ENCODE data around the gene CADPS. TPM values are rescaled to one million over a fixed set of nuclear protein-coding genes. Genes with fewer than 3 reads are reported as not detected.

Gene CADPS
- total RNA-seq, 1 experiment from 2014 or later, result not detected

DNA sequence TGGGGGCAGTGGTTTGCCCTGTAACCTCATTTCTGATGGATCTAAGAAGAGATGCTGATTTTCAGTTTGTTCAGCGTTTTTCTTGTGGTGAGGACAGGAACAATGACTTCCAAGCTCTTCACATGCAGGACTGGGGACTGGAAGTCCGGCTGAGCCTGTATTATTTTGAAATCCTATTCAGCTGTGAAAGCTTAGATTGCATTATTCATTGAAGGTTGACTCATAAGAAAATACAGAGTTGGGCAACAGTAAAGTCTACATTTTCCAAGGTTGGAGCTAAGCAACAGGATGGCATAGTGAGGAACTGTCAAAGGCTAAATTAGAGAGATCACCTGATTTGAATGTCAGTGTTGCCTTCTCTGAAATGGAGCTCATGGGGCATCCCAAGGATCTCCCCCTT, 270.9 kb downstream of the CADPS start:
- no TSS peak for BruUV-seq (replicated peaks)
- no peak overlapping the region for H3K27ac ChIP-seq (ENCODE audit: low read length)
- DNase-seq (ENCODE audit: low read depth, low spot score) (peak; percentile 53), ATAC-seq (no peak)
- H3K9me3 ChIP-seq (ENCODE audit: control insufficient read depth, insufficient read depth, low read depth, low read length), result no peaks in the 10 kb centered on the region
- H3K27me3 ChIP-seq (ENCODE audit: control insufficient read depth, insufficient read depth, low read length), result no peaks in the 10 kb centered on the region; the same call in 1 of the 2 replicates
- in situ Hi-C loops (cut with HindIII; ENCODE audit: low pct_unique_long_range_greater_than_20kb, low sequenced_read_pairs), result no loop called here
- CTCF ChIA-PET, result no interaction called here
- TF ChIP-seq, protein P1, sequence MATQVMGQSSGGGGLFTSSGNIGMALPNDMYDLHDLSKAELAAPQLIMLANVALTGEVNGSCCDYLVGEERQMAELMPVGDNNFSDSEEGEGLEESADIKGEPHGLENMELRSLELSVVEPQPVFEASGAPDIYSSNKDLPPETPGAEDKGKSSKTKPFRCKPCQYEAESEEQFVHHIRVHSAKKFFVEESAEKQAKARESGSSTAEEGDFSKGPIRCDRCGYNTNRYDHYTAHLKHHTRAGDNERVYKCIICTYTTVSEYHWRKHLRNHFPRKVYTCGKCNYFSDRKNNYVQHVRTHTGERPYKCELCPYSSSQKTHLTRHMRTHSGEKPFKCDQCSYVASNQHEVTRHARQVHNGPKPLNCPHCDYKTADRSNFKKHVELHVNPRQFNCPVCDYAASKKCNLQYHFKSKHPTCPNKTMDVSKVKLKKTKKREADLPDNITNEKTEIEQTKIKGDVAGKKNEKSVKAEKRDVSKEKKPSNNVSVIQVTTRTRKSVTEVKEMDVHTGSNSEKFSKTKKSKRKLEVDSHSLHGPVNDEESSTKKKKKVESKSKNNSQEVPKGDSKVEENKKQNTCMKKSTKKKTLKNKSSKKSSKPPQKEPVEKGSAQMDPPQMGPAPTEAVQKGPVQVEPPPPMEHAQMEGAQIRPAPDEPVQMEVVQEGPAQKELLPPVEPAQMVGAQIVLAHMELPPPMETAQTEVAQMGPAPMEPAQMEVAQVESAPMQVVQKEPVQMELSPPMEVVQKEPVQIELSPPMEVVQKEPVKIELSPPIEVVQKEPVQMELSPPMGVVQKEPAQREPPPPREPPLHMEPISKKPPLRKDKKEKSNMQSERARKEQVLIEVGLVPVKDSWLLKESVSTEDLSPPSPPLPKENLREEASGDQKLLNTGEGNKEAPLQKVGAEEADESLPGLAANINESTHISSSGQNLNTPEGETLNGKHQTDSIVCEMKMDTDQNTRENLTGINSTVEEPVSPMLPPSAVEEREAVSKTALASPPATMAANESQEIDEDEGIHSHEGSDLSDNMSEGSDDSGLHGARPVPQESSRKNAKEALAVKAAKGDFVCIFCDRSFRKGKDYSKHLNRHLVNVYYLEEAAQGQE (IDR thresholded peaks at IDR 0.05; ENCODE audit: insufficient read depth in 1 of 2, low read depth in 2 of 2, low read length in 1 of 2), result no peak
- TF ChIP-seq SIN3A (IDR thresholded peaks at IDR 0.05; ENCODE audit: borderline replicate concordance, insufficient read depth, low read depth, low read length) (no peak), POLR2AphosphoS5 (IDR thresholded peaks at IDR 0.05; ENCODE audit: low read depth, low read length) (no peak), TCF7L2 (IDR thresholded peaks at IDR 0.05; ENCODE audit: low read depth, low read length) (no peak)
- TF ChIP-seq, protein P2, sequence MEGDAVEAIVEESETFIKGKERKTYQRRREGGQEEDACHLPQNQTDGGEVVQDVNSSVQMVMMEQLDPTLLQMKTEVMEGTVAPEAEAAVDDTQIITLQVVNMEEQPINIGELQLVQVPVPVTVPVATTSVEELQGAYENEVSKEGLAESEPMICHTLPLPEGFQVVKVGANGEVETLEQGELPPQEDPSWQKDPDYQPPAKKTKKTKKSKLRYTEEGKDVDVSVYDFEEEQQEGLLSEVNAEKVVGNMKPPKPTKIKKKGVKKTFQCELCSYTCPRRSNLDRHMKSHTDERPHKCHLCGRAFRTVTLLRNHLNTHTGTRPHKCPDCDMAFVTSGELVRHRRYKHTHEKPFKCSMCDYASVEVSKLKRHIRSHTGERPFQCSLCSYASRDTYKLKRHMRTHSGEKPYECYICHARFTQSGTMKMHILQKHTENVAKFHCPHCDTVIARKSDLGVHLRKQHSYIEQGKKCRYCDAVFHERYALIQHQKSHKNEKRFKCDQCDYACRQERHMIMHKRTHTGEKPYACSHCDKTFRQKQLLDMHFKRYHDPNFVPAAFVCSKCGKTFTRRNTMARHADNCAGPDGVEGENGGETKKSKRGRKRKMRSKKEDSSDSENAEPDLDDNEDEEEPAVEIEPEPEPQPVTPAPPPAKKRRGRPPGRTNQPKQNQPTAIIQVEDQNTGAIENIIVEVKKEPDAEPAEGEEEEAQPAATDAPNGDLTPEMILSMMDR (IDR thresholded peaks at IDR 0.05), result no peak
- H3K36me3 ChIP-seq (ENCODE audit: control insufficient read depth, insufficient read depth, low read length), result no peaks in the 10 kb centered on the region
- no peak overlapping the region for H3K4me3 ChIP-seq (ENCODE audit: low read depth in 2 of 2, low read length in 2 of 2)
- H3K4me1 ChIP-seq (ENCODE audit: control insufficient read depth, insufficient read depth, low read length), result no peaks in the 10 kb centered on the region
- POLR2A ChIA-PET, result no interaction called here
- intact Hi-C loops (cut with micrococcal nuclease; ENCODE audit: unreplicated experiment), result no loop called here

DNA sequence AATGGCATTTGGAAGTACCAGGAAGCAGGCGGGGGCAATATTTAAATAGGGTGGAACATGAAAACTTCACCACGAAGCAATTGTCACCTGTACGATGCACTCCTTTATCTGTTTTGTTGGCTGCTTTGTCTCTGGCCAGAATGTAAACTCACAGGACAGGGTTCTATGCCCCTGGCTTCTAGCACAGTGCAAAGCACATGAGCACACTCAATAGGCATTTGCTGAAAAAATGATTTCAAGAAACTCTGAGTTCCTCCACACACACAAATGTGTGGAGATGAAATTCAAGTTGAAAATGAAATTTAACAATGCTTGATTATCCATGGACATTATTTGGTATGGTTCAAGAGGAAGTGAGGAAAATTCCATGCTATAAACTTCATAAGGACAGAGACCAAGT, 272.2 kb downstream of the CADPS start:
- no peaks in the 10 kb centered on the region for H3K4me1 ChIP-seq (ENCODE audit: control insufficient read depth, insufficient read depth, low read length)
- no peaks in the 10 kb centered on the region for H3K36me3 ChIP-seq (ENCODE audit: control insufficient read depth, insufficient read depth, low read length)
- no peaks in the 10 kb centered on the region for H3K9me3 ChIP-seq (ENCODE audit: control insufficient read depth, insufficient read depth, low read depth, low read length)
- TF ChIP-seq, protein P1 (IDR thresholded peaks at IDR 0.05; ENCODE audit: insufficient read depth in 1 of 2, low read depth in 2 of 2, low read length in 1 of 2), result no peak
- no peak for TF ChIP-seq SIN3A (IDR thresholded peaks at IDR 0.05; ENCODE audit: borderline replicate concordance, insufficient read depth, low read depth, low read length)
- no peak for TF ChIP-seq POLR2AphosphoS5 (IDR thresholded peaks at IDR 0.05; ENCODE audit: low read depth, low read length)
- TF ChIP-seq, protein P2 (IDR thresholded peaks at IDR 0.05), result no peak
- no peak for TF ChIP-seq TCF7L2 (IDR thresholded peaks at IDR 0.05; ENCODE audit: low read depth, low read length)
- ChIA-PET CTCF (no interaction called here), POLR2A (no interaction called here)
- DNase-seq (ENCODE audit: low read depth, low spot score), result no peak
- no peak overlapping the region for H3K4me3 ChIP-seq (ENCODE audit: low read depth in 2 of 2, low read length in 2 of 2)
- H3K27ac ChIP-seq (ENCODE audit: low read length), result no peak overlapping the region
- intact Hi-C loops (cut with micrococcal nuclease; ENCODE audit: unreplicated experiment), result no loop called here
- no peaks in the 10 kb centered on the region; the same call in 1 of the 2 replicates for H3K27me3 ChIP-seq (ENCODE audit: control insufficient read depth, insufficient read depth, low read length)
- BruUV-seq (replicated peaks), result no TSS peak
- in situ Hi-C loops (cut with HindIII; ENCODE audit: low pct_unique_long_range_greater_than_20kb, low sequenced_read_pairs), result no loop called here
- no peak for ATAC-seq
